DMS153 treated with DMSO at 0.1 percent for 48 hours (cell line): ENCODE measurements around the gene PCSK4.
"Not testable (repeated sequence)": the region's sequence is repeated elsewhere in the genome, so short reads cannot be mapped to it uniquely, and the experiment has no call there.

Experiments used
- DNase-seq: peaks from one replicate; lab custom pipeline; 2025; ENCODE audit not compliant: unreplicated experiment; lab: John Stamatoyannopoulos, UW

The PCSK4 gene

GRCh38 chr19:1522838-1523237 lies 32.7 kb upstream of the PCSK4 start:
- no peak for DNase-seq

GRCh38 chr19:1522061-1522460 lies 31.9 kb upstream of the PCSK4 start:
- DNase-seq: no peak

- no peak for DNase-seq
These were observed 31.5 kb upstream of the PCSK4 start for GRCh38 chr19:1521636-1522035.

- DNase-seq: no peak
These were observed 30.1 kb upstream of the PCSK4 start for GRCh38 chr19:1520203-1520780.

GRCh38 chr19:1519802-1520201 lies 29.7 kb upstream of the PCSK4 start:
- DNase-seq: not testable (repeated sequence)

GRCh38 chr19:1518471-1518870 lies 28.3 kb upstream of the PCSK4 start:
- no peak for DNase-seq

- no peak for DNase-seq
These were observed 26.2 kb upstream of the PCSK4 start for GRCh38 chr19:1516395-1516753.

- no peak for DNase-seq
These were observed 25.0 kb upstream of the PCSK4 start for GRCh38 chr19:1514986-1515721.

GRCh38 chr19:1514295-1514661 lies 24.1 kb upstream of the PCSK4 start:
- no peak for DNase-seq

- no peak for DNase-seq
These were observed 23.5 kb upstream of the PCSK4 start for GRCh38 chr19:1513499-1514294.

- no peak for DNase-seq
These were observed 22.7 kb upstream of the PCSK4 start, which contains the start of gene ADAMTSL5 for GRCh38 chr19:1512671-1513498. TSS of gene ADAMTSL5 (minus strand) at chr19:1513019. CDS start at chr19:1510943, 2,076 bp downstream.

GRCh38 chr19:1511318-1512317 lies 21.5 kb upstream of the PCSK4 start:
- DNase-seq: no peak

GRCh38 chr19:1510807-1511206 lies 20.7 kb upstream of the PCSK4 start:
- DNase-seq: no peak

- DNase-seq: no peak
These were observed 20.3 kb upstream of the PCSK4 start for GRCh38 chr19:1510442-1510806.

- DNase-seq: no peak
These were observed 19.7 kb upstream of the PCSK4 start for GRCh38 chr19:1509602-1510441.

- DNase-seq: no peak
These were observed 18.3 kb upstream of the PCSK4 start for GRCh38 chr19:1508507-1508856.

GRCh38 chr19:1507763-1508506 lies 17.8 kb upstream of the PCSK4 start:
- DNase-seq: peak; percentile 67

GRCh38 chr19:1507192-1507660 lies 17.1 kb upstream of the PCSK4 start:
- DNase-seq: no peak
